Measurements from ENCODE around the gene MXRA8. TPM values are rescaled to one million over a fixed set of nuclear protein-coding genes. Genes with fewer than 3 reads are reported as not detected.
A peak's percentile ranks its signal among the peaks of the same experiment; 100 is the strongest.
"Not testable (repeated sequence)": the region's sequence is repeated elsewhere in the genome, so short reads cannot be mapped to it uniquely, and the experiment has no call there.

The MXRA8 gene
- polyA plus RNA-seq, 5 donors, result 108 to 164 (median 155) TPM

GRCh38 chr1:1395166-1395565, 36.8 kb upstream of the MXRA8 start:
- DNase-seq, result no peak

GRCh38 chr1:1394116-1394515, 35.8 kb upstream of the MXRA8 start:
- DNase-seq, result no peak

GRCh38 chr1:1393428-1393827, 35.1 kb upstream of the MXRA8 start:
- no peak for DNase-seq

- no peak for DNase-seq
Observed at GRCh38 chr1:1393014-1393413, 34.7 kb upstream of the MXRA8 start.

GRCh38 chr1:1391225-1391624, 32.9 kb upstream of the MXRA8 start:
- DNase-seq, result no peak

- DNase-seq, result no peak
Observed at GRCh38 chr1:1390675-1391074, 32.3 kb upstream of the MXRA8 start.

GRCh38 chr1:1388078-1388472, 29.7 kb upstream of the MXRA8 start:
- no peak for DNase-seq

- no peak for DNase-seq
Observed at GRCh38 chr1:1387098-1388077, 29.0 kb upstream of the MXRA8 start.

GRCh38 chr1:1385931-1386330, 27.6 kb upstream of the MXRA8 start:
- DNase-seq, result no peak

GRCh38 chr1:1385339-1385738, 27.0 kb upstream of the MXRA8 start:
- not testable (repeated sequence) for DNase-seq

- DNase-seq, result no peak
Observed at GRCh38 chr1:1381294-1381693, 22.9 kb upstream of the MXRA8 start.

- no peak for DNase-seq
Observed at GRCh38 chr1:1380860-1381259, 22.5 kb upstream of the MXRA8 start.

- DNase-seq, result no peak
Observed at GRCh38 chr1:1377540-1378205, 19.3 kb upstream of the MXRA8 start.

GRCh38 chr1:1376551-1377226, 18.3 kb upstream of the MXRA8 start:
- DNase-seq, result no peak

GRCh38 chr1:1374929-1375662, 16.7 kb upstream of the MXRA8 start, which contains the start of gene AURKAIP1:
TSS of gene AURKAIP1 (minus strand) at chr1:1375207. CDS start at chr1:1374756, 451 bp downstream.
- peak; percentile 100 for DNase-seq

- no peak for DNase-seq
Observed at GRCh38 chr1:1374589-1374928, 16.2 kb upstream of the MXRA8 start.

GRCh38 chr1:1373815-1374588, 15.6 kb upstream of the MXRA8 start:
- DNase-seq, result no peak

GRCh38 chr1:1373051-1373814, 14.9 kb upstream of the MXRA8 start:
- DNase-seq, result no peak

- no peak for DNase-seq
Observed at GRCh38 chr1:1371746-1372711, 13.7 kb upstream of the MXRA8 start.
